HepG2 (cell line): ENCODE measurements around the gene HARBI1. TPM values are rescaled to one million over a fixed set of nuclear protein-coding genes. Genes with fewer than 3 reads are reported as not detected.
A peak's percentile ranks its signal among the peaks of the same experiment; 100 is the strongest.

Experiments used
- ATAC-seq: fragments of 200-7000 bp; cut with Tn5 transposase; 3 replicates; pipeline ENCODE4 v1.9.1; 2020; ENCODE audit warnings: mild to moderate bottlenecking, moderate library complexity
- BruUV-seq: library from RNA; stranded (reverse); fragments of 400-500 nt; replicated peaks from 2 replicates; lab custom pipeline; 2021; lab: Mats Ljungman, UMichigan
- CTCF ChIA-PET: fragments of 300-600 bp; formaldehyde crosslinking; extraction: SDS; loops from one replicate; lab custom pipeline; 2021; ENCODE audit warnings: low total read pairs, inconsistent platforms, low intra/inter-chr PET ratio; lab: Yijun Ruan, JAX
- POLR2A ChIA-PET: fragments of 350-600 bp; sonication (Branson Sonifier 250); formaldehyde crosslinking; loops from one replicate; lab custom pipeline; 2020; ENCODE audit warnings: antibody characterized with exemption, inconsistent platforms; lab: Yijun Ruan, JAX
- DNase-seq: peaks from one replicate; pipeline ENCODE4 v3.0.0-alpha.2; 2015; ENCODE audit warnings: low spot score
- FAIRE-seq: peaks from 3 replicates; lab custom pipeline; 2011; peaks lifted over from hg19 to GRCh38; lab: Jason Lieb, UNC
- H2AFZ ChIP-seq: one replicate; pipeline ENCODE4 v1.6.1; 2011; ENCODE audit warnings: low read length, inconsistent platforms
- H3K27ac ChIP-seq: fragments of 300-600 bp; 3 replicates; pipeline ENCODE4 v1.8.0; 2011; ENCODE audit warnings: mixed run types, mild to moderate bottlenecking, mixed read lengths, low read length, inconsistent platforms; ENCODE audit not compliant: insufficient read depth; ENCODE audit errors: extremely low read length
- H3K27me3 ChIP-seq, 2 experiments: fragments of 200-600 bp in 1 of 2; 2 replicates in 1 of 2; 3 replicates in 1 of 2; pipeline versions ENCODE4 v1.6.0 to v1.8.0; 2011; ENCODE audit warnings: low read length in 2 of 2, mild to moderate bottlenecking in 2 of 2, moderate library complexity in 2 of 2, inconsistent platforms in 1 of 2; ENCODE audit not compliant: insufficient read depth in 2 of 2, control insufficient read depth in 1 of 2
- H3K36me3 ChIP-seq, 2 experiments: fragments of 200-600 bp in 1 of 2; replicated peaks in 1 of 2; 2 replicates in 1 of 2; 3 replicates in 1 of 2; pipeline versions ENCODE4 v1.5.1 to v1.8.0; 2011; ENCODE audit warnings: low read length in 2 of 2, inconsistent platforms in 1 of 2; ENCODE audit not compliant: insufficient read depth in 2 of 2, control insufficient read depth in 1 of 2
- H3K4me1 ChIP-seq: 2 replicates; pipeline ENCODE4 v1.5.1; 2012; ENCODE audit warnings: low read length, inconsistent platforms; ENCODE audit not compliant: insufficient read depth
- H3K4me2 ChIP-seq: 2 replicates; pipeline ENCODE4 v1.6.0; 2011; ENCODE audit warnings: low read depth, low read length, inconsistent platforms
- H3K4me3 ChIP-seq, 3 experiments: fragments of 200-600 bp in 1 of 3; sonication (generic), shearing (Covaris generic) in 1 of 3; replicated peaks in 1 of 3; 2 replicates each; pipeline ENCODE4 v1.5.1; 2011 to 2016; ENCODE audit warnings: low read length in 3 of 3, inconsistent platforms in 2 of 3, low read depth in 2 of 3, mild to moderate bottlenecking in 2 of 3, control low read depth in 1 of 3, mixed read lengths in 1 of 3; ENCODE audit not compliant: insufficient read depth in 1 of 3
- H3K79me2 ChIP-seq: one replicate; pipeline ENCODE4 v1.6.1; 2011; ENCODE audit warnings: low read length, inconsistent platforms; ENCODE audit not compliant: insufficient read depth
- H3K9ac ChIP-seq: 2 replicates; pipeline ENCODE4 v1.6.0; 2011; ENCODE audit warnings: mild to moderate bottlenecking, low read depth, low read length, inconsistent platforms; ENCODE audit not compliant: insufficient read depth
- H3K9me3 ChIP-seq: 2 replicates; pipeline ENCODE4 v1.5.1; 2012; ENCODE audit warnings: mild to moderate bottlenecking, low read length
- H4K20me1 ChIP-seq: 2 replicates; pipeline ENCODE4 v1.6.0; 2011; ENCODE audit warnings: inconsistent platforms, mild to moderate bottlenecking, low read length, moderate library complexity; ENCODE audit not compliant: insufficient read depth
- MXD3 ChIP-seq: IDR thresholded peaks from 2 replicates; pipeline ENCODE4 v1.6.1; 2016; ENCODE audit warnings: mild to moderate bottlenecking, missing biosample characterization, missing genetic modification reagents
- POLR2AphosphoS5 ChIP-seq: IDR thresholded peaks from 2 replicates; pipeline ENCODE4 v1.6.1; 2012; ENCODE audit warnings: low read depth, low read length
- POLR2G ChIP-seq: fragments of 200-400 bp; formaldehyde crosslinking; IDR thresholded peaks from 2 replicates; pipeline ENCODE4 v1.6.1; 2018; ENCODE audit warnings: mild to moderate bottlenecking, low read depth, low read length, moderate library complexity
- PRDM15 ChIP-seq: sonication (generic); formaldehyde crosslinking; IDR thresholded peaks from 2 replicates; pipeline ENCODE4 v1.4.0; 2020; ENCODE audit warnings: missing genetic modification reagents
- RCOR2 ChIP-seq: IDR thresholded peaks from 2 replicates; pipeline ENCODE4 v1.6.1; 2016; ENCODE audit warnings: missing biosample characterization, missing genetic modification reagents
- REPIN1 ChIP-seq: sonication (generic); formaldehyde crosslinking; IDR thresholded peaks from 2 replicates; pipeline ENCODE4 v1.8.0; 2022; ENCODE audit warnings: missing genetic modification reagents, low read depth, mild to moderate bottlenecking, borderline replicate concordance
- TRAFD1 ChIP-seq: sonication (generic); formaldehyde crosslinking; IDR thresholded peaks from 2 replicates; pipeline ENCODE4 v1.5.1; 2020; ENCODE audit warnings: missing genetic modification reagents, mild to moderate bottlenecking, borderline replicate concordance
- ZBTB14 ChIP-seq: sonication (generic); formaldehyde crosslinking; IDR thresholded peaks from 2 replicates; pipeline ENCODE4 v1.4.0; 2020; ENCODE audit warnings: missing genetic modification reagents
- ZNF12 ChIP-seq: sonication (generic); formaldehyde crosslinking; IDR thresholded peaks from 2 replicates; pipeline ENCODE4 v1.5.0; 2020; ENCODE audit warnings: missing genetic modification reagents
- ZNF274 ChIP-seq: sonication (generic); formaldehyde crosslinking; IDR thresholded peaks from 2 replicates; pipeline ENCODE4 v1.5.1; 2020; ENCODE audit warnings: mild to moderate bottlenecking, missing genetic modification reagents
- ZNF709 ChIP-seq: sonication (generic); formaldehyde crosslinking; IDR thresholded peaks from 2 replicates; pipeline ENCODE4 v1.5.0; 2020; ENCODE audit warnings: mild to moderate bottlenecking, missing genetic modification reagents
- ZNF800 ChIP-seq: sonication (generic); formaldehyde crosslinking; IDR thresholded peaks from 2 replicates; pipeline ENCODE4 v1.4.0; 2020; ENCODE audit warnings: missing genetic modification reagents
- WGBS: methylation state at CpG from one replicate; pipeline ENCODE4 v1.1.6; 2017; ENCODE audit warnings: low lambda C conversion rate; 5-methylcytosine and 5-hydroxymethylcytosine counted together
- in situ Hi-C: cut with HindIII; loops from 2 replicates; pipeline ENCODE4 v1.10.0; 2017; ENCODE audit warnings: low pct_unique_long_range_greater_than_20kb; ENCODE audit not compliant: extremely low pct_ligation_motif_present
- intact Hi-C: fragments of 100-400 bp; cut with micrococcal nuclease; formaldehyde crosslinking; loops from one replicate; pipeline ENCODE4 v1.10.0; 2022; ENCODE audit not compliant: unreplicated experiment
- polyA plus RNA-seq, 8 experiments: library from polyadenylated mRNA; depleted of rRNA in 3 of 8; stranded (reverse) in 7 of 8; unstranded in 1 of 8; fragments of >200 nt; fragmentation: Illumina TruSeq in 4 of 8; extraction: Trizol in 4 of 8; gene quantifications; 2 replicates each; pipeline versions ENCODE4 v1.2.1 to v1.2.3, GENCODE V29; 2011 to 2016; ENCODE audit warnings: low read depth in 4 of 8, missing spikeins in 1 of 8, mixed read lengths in 1 of 8; ENCODE audit not compliant: insufficient read depth in 1 of 8
- total RNA-seq, 5 experiments: library from RNA; depleted of rRNA; stranded (reverse); fragments of >200 nt; fragmentation: Illumina TruSeq; extraction: Trizol; gene quantifications; 2 replicates each; pipeline ENCODE4 v1.2.3, GENCODE V29; 2016; ENCODE audit warnings: low read depth in 1 of 5

The HARBI1 gene
- total and polyA plus RNA-seq, 2 of the 13 experiments (the other 11 are each of a cell fraction or from before 2014, with no cell fraction given) = 2.5 to 4.8 TPM

- TSS peak; percentile 77 for BruUV-seq
- Histone ChIP-seq H3K36me3 (peaks cover 2 to 6% of the 10 kb centered on the region in 2 experiments; a peak in 2 of 5 replicates), H3K9me3 (no peaks in the 10 kb centered on the region), H3K9ac (peak overlapping the region; percentile 100), H3K4me2 (peak overlapping the region; percentile 69), H3K79me2 (peaks cover 35% of the 10 kb centered on the region), H3K4me3 (peak overlapping the region; percentile 99 to 100 (median 100)), H2AFZ (no peak overlapping the region), H4K20me1 (no peaks in the 10 kb centered on the region), H3K27ac (peak overlapping the region; percentile 98), H3K4me1 (peaks cover 57% of the 10 kb centered on the region), H3K27me3 (no peaks in the 10 kb centered on the region; a peak in 1 of 5 replicates)
- no peak for FAIRE-seq
- in situ Hi-C loops = no loop called here
- POLR2A ChIA-PET = interaction anchor here (0.8 to 1.7 kb wide), 5 partner anchors 16 to 87 kb away, joined by 3 to 8 read pairs (median 4); partner anchors contain the start of gene AMBRA1
- DNase-seq = no peak
- CTCF ChIA-PET = no interaction called here
- intact Hi-C loops = loop anchor here (1.0 to 5.0 kb wide), 3 partner anchors 22 to 79 kb away; partner anchors contain the start of gene AMBRA1
- 0% methylated on average over 5 of the region's 15 CpGs for WGBS
- ATAC-seq = peak; percentile 29; the same call in 2 of the 3 replicates
- TF ChIP-seq POLR2G = peak; percentile 61
- peak; percentile 38; the same call in 1 of the 2 replicates for TF ChIP-seq ZNF709
- 0 out of 2 replicates have a peak, but pooled peaks have one; percentile 31 for TF ChIP-seq ZNF800
- 0 out of 2 replicates have a peak, but pooled peaks have one; percentile 5 for TF ChIP-seq POLR2AphosphoS5
- no peak for TF ChIP-seq RCOR2 (CRISPR knock-in tag)
- TF ChIP-seq ZNF12 (CRISPR knock-in tag) = peak; percentile 53
- TF ChIP-seq ZBTB14 (CRISPR knock-in tag) = 0 out of 2 replicates have a peak, but pooled peaks have one; percentile 33
- TF ChIP-seq ZNF274 (CRISPR knock-in tag) = 0 out of 2 replicates have a peak, but pooled peaks have one; percentile 23
- 0 out of 2 replicates have a peak, but pooled peaks have one; percentile 5 for TF ChIP-seq MXD3 (CRISPR knock-in tag)
- TF ChIP-seq PRDM15 (CRISPR knock-in tag) = peak; percentile 45; the same call in 1 of the 2 replicates
- 0 out of 2 replicates have a peak, but pooled peaks have one; percentile 37 for TF ChIP-seq REPIN1 (CRISPR knock-in tag)
- 0 out of 2 replicates have a peak, but pooled peaks have one; percentile 45 for TF ChIP-seq TRAFD1
Measured at GRCh38 chr11:46616551-46617133, 385 bp downstream of the HARBI1 start.
